OCI-LY3 (cell line): Measurements from ENCODE around the gene MCC.

ENCODE experiments used
- H2AFZ ChIP-seq: fragments of 200-600, 300-600 bp; shearing (Covaris generic); 2 replicates; pipeline ENCODE4 v1.6.0; 2014; ENCODE audit warnings: antibody characterized with exemption, low read depth, low read length
- H3K27ac ChIP-seq: fragments of 200-600, 300-600 bp; sonication (generic); 2 replicates; pipeline ENCODE4 v1.5.1; 2014; ENCODE audit warnings: mild to moderate bottlenecking, low read length, moderate library complexity, mixed read lengths
- H3K27me3 ChIP-seq: fragments of 200-600, 300-600 bp; sonication (generic); 2 replicates; pipeline ENCODE4 v1.6.1; 2014; ENCODE audit warnings: low read depth, low read length, mixed read lengths
- H3K36me3 ChIP-seq: fragments of 200-600, 300-600 bp; sonication (generic); replicated peaks from 2 replicates; pipeline ENCODE3; 2014; ENCODE audit warnings: low read depth, low read length, mixed read lengths
- H3K4me1 ChIP-seq: fragments of 300-600, 200-600 bp; sonication (generic); 2 replicates; pipeline ENCODE4 v1.6.1; 2014; ENCODE audit warnings: low read length, mixed read lengths
- H3K4me2 ChIP-seq: fragments of 200-600, 300-600 bp; sonication (generic); 2 replicates; pipeline ENCODE4 v1.6.1; 2014; ENCODE audit warnings: low read length, mixed read lengths
- H3K4me3 ChIP-seq: fragments of 300-600, 200-600 bp; sonication (generic); 2 replicates; pipeline ENCODE4 v1.5.1; 2014; ENCODE audit warnings: antibody characterized with exemption, mild to moderate bottlenecking, low read length, moderate library complexity
- H3K79me2 ChIP-seq: fragments of 300-600, 200-600 bp; shearing (Covaris generic); 2 replicates; pipeline ENCODE4 v1.6.1; 2014; ENCODE audit warnings: mild to moderate bottlenecking, low read length, mixed read lengths
- H3K9ac ChIP-seq: fragments of 300-600, 200-600 bp; shearing (Covaris generic); 2 replicates; pipeline ENCODE4 v1.6.0; 2014; ENCODE audit warnings: mild to moderate bottlenecking, low read length, moderate library complexity
- H3K9me3 ChIP-seq: fragments of 200-600, 300-600 bp; shearing (Covaris generic); 2 replicates; pipeline ENCODE4 v1.6.1; 2014; ENCODE audit warnings: low read length, mixed read lengths; ENCODE audit not compliant: insufficient read depth
- H4K20me1 ChIP-seq: fragments of 200-600, 300-600 bp; sonication (generic); 2 replicates; pipeline ENCODE4 v1.6.1; 2016; ENCODE audit warnings: low read length, mixed read lengths; ENCODE audit not compliant: insufficient read depth
- EZH2phosphoT487 ChIP-seq: fragments of 200-600 bp; shearing (Covaris generic); IDR thresholded peaks from 2 replicates; pipeline ENCODE4 v1.6.1; 2018; ENCODE audit warnings: antibody characterized with exemption, mixed run types, low read depth
- TF ChIP-seq, protein P1 (sequence below): fragments of 200-600, 300-600 bp; sonication (generic); IDR thresholded peaks from 2 replicates; pipeline ENCODE4 v1.5.1; 2014; ENCODE audit warnings: antibody characterized with exemption, low read length, low read depth

The MCC gene

DNA sequence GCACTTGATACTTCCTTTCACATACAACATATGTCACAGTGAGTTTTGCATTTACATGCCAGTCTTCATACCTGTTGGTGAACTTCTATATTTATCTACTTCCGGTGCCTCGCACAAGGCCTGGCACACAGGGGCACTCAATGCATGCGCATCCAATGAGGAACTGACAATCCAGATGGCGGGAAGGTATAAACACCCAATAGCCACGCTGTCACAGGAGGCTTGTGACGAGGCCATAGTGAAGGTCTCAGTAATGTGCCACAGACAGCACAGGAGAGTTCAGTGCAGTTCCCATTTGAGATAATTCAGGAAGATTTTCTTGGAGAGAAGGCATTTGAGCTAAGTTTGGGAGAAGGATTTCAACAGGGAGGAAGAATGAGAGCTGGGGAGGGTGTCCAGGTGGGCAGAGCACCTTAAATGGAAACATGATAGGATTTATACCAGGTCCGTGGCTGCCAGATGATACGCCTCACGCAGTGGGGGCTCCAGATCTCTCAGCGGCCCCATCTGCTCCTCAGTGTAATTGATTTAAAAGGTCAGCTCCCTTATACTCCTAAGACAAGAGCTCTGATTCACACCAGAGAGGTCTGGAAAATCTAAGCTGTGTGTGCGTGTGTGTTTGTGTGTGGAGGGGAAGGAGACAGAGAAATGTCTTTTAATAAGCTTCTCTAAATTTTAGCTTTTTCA, 305.5 kb downstream of the MCC start:
- Histone ChIP-seq H3K27me3 (no peaks in the 10 kb centered on the region), H2AFZ (no peak overlapping the region), H3K36me3 (no peaks in the 10 kb centered on the region), H3K79me2 (no peaks in the 10 kb centered on the region), H3K9me3 (no peaks in the 10 kb centered on the region), H3K4me2 (no peak overlapping the region), H3K27ac (no peak overlapping the region), H4K20me1 (no peaks in the 10 kb centered on the region), H3K4me3 (no peak overlapping the region), H3K4me1 (peaks cover 4% of the 10 kb centered on the region), H3K9ac (no peak overlapping the region)
- TF ChIP-seq EZH2phosphoT487, result no peak
- TF ChIP-seq, protein P1, sequence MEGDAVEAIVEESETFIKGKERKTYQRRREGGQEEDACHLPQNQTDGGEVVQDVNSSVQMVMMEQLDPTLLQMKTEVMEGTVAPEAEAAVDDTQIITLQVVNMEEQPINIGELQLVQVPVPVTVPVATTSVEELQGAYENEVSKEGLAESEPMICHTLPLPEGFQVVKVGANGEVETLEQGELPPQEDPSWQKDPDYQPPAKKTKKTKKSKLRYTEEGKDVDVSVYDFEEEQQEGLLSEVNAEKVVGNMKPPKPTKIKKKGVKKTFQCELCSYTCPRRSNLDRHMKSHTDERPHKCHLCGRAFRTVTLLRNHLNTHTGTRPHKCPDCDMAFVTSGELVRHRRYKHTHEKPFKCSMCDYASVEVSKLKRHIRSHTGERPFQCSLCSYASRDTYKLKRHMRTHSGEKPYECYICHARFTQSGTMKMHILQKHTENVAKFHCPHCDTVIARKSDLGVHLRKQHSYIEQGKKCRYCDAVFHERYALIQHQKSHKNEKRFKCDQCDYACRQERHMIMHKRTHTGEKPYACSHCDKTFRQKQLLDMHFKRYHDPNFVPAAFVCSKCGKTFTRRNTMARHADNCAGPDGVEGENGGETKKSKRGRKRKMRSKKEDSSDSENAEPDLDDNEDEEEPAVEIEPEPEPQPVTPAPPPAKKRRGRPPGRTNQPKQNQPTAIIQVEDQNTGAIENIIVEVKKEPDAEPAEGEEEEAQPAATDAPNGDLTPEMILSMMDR, result no peak

DNA sequence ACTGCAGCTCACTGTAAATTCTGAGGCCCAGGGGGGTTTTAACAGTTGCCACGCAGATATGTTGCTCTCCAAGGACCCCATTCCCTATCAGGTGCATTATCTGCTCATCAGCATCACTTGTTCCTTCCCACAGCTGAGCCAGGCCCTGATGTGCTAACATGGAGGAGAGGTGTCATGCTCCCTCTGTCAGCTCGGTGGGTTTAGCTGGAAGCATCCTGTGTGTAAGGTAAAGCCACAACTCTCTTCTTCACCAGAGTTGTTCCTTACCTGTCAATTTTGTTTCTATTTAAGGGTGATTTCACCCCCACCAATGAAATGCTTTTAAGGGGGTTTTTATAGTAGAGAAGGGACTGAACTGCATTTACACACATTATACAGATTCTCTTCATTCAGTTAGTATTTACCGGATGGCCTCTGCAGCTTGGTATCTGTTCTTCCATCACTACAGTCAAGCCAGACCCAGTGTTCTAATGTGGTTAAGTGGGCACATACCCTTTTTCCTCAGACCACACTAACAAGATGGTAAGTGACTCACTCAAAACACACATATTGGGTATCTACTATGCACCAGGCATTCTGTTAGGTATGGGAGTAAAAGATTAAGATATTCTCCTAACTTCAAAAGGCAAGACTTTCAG, 306.3 kb downstream of the MCC start:
- Histone ChIP-seq H3K4me1 (no peaks in the 10 kb centered on the region), H3K36me3 (no peaks in the 10 kb centered on the region), H4K20me1 (no peaks in the 10 kb centered on the region), H3K9me3 (no peaks in the 10 kb centered on the region), H3K79me2 (no peaks in the 10 kb centered on the region), H3K27ac (no peak overlapping the region), H2AFZ (no peak overlapping the region), H3K27me3 (no peaks in the 10 kb centered on the region), H3K4me2 (no peak overlapping the region), H3K9ac (no peak overlapping the region), H3K4me3 (no peak overlapping the region)
- TF ChIP-seq, protein P1, result no peak
- TF ChIP-seq EZH2phosphoT487, result no peak

DNA sequence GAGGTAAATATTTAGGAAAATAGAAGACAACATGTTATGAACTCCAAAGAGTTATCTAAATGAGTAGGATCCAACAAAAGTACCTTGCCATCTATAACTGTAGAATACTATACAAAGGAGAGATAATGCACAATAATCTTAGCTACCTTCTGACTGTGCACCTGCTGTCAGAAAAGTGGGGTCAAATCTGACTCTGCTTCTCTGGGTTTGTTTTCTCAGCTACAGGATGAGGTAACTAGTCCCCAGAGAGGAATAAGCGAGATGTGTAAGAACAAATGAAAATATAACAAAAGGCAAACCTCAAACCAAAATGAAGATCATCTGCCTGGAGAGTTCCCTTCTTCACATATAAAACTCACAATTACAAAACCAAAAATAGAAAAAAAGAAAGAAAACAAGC, 306.8 kb downstream of the MCC start:
- H3K9ac ChIP-seq, result no peak overlapping the region
- no peaks in the 10 kb centered on the region for H4K20me1 ChIP-seq
- H3K79me2 ChIP-seq, result no peaks in the 10 kb centered on the region
- no peak overlapping the region for H3K4me2 ChIP-seq
- no peak overlapping the region for H2AFZ ChIP-seq
- H3K36me3 ChIP-seq, result no peaks in the 10 kb centered on the region
- no peaks in the 10 kb centered on the region for H3K4me1 ChIP-seq
- no peak overlapping the region for H3K27ac ChIP-seq
- TF ChIP-seq, protein P1, result no peak
- TF ChIP-seq EZH2phosphoT487, result no peak
- no peak overlapping the region for H3K4me3 ChIP-seq
- no peaks in the 10 kb centered on the region for H3K9me3 ChIP-seq
- H3K27me3 ChIP-seq, result no peaks in the 10 kb centered on the region

DNA sequence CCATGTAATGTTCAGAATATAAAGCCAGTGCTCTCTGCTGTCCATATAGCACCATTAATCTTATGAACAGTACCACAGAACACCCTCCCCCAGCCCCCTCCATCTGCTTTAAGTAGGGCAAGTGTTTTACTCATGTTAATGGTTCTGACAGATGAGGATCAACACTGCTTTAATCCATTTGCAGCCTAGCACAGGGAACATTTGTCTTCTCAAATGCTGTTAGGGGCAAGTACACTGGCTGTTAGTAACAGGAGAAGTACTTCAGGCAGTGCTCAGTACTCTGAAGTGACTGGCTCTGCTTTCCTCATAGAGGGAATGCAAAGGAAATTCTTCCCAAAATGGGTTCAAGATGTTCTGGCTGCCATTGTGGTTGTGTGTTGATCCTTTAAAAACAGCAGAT, 309.1 kb downstream of the MCC start:
- Histone ChIP-seq H3K9ac (no peak overlapping the region), H4K20me1 (no peaks in the 10 kb centered on the region), H3K36me3 (no peaks in the 10 kb centered on the region), H3K4me1 (no peaks in the 10 kb centered on the region), H3K4me3 (no peak overlapping the region), H3K27ac (no peak overlapping the region), H3K4me2 (no peak overlapping the region), H2AFZ (no peak overlapping the region), H3K27me3 (no peaks in the 10 kb centered on the region), H3K79me2 (no peaks in the 10 kb centered on the region), H3K9me3 (no peaks in the 10 kb centered on the region)
- no peak for TF ChIP-seq EZH2phosphoT487
- TF ChIP-seq, protein P1, result no peak
